Chondrocyte (in vitro differentiated cells): Measurements from ENCODE around the gene CD46. TPM values are rescaled to one million over a fixed set of nuclear protein-coding genes. Genes with fewer than 3 reads are reported as not detected.
A peak's percentile ranks its signal among the peaks of the same experiment; 100 is the strongest.

Experiments used
- DNase-seq: peaks from one replicate; pipeline ENCODE4 v3.0.0; 2021; ENCODE audit warnings: mixed read lengths, low spot score
- H3K27ac Mint-ChIP-seq: one replicate; pipeline ENCODE4 v1.8.0; 2021; ENCODE audit warnings: mild to moderate bottlenecking, moderate library complexity, mixed read lengths; ENCODE audit not compliant: unreplicated experiment
- H3K27me3 Mint-ChIP-seq: 2 replicates; pipeline ENCODE4 v1.8.0; 2021; ENCODE audit warnings: low read depth, mixed read lengths
- H3K36me3 Mint-ChIP-seq: 2 replicates; pipeline ENCODE4 v1.8.0; 2021; ENCODE audit warnings: low read depth, mixed read lengths
- H3K4me1 Mint-ChIP-seq: 2 replicates; pipeline ENCODE4 v1.8.0; 2021; ENCODE audit warnings: low read depth, mild to moderate bottlenecking, mixed read lengths
- H3K4me3 Mint-ChIP-seq: one replicate; pipeline ENCODE4 v1.8.0; 2021; ENCODE audit warnings: mild to moderate bottlenecking, moderate library complexity, mixed read lengths; ENCODE audit not compliant: unreplicated experiment
- H3K9me3 Mint-ChIP-seq: 2 replicates; pipeline ENCODE4 v1.8.0; 2021; ENCODE audit warnings: low read depth, mixed read lengths
- CTCF ChIP-seq: fragments of 200-600 bp; sonication (generic); IDR thresholded peaks from 2 replicates; pipeline ENCODE4 v1.5.0; 2021; ENCODE audit warnings: antibody characterized with exemption, mild to moderate bottlenecking, moderate library complexity
- total RNA-seq: library from RNA; stranded (reverse); gene quantifications from 3 replicates; pipeline ENCODE4 v1.2.1, GENCODE V29; 2021

Gene CD46
- total RNA-seq, 1 donor from 2014 or later: 96.4 TPM

GRCh38 chr1:207801819-207802218 is 50.0 kb downstream of the CD46 start:
- H3K4me3 Mint-ChIP-seq: no peak overlapping the region

GRCh38 chr1:207803678-207804077 is 51.8 kb downstream of the CD46 start:
- no peak overlapping the region for H3K27ac Mint-ChIP-seq

More at GRCh38 chr1:207801819-207802218, 50.0 kb downstream of the CD46 start:
- H3K9me3 Mint-ChIP-seq: no peaks in the 10 kb centered on the region
- DNase-seq: no peak
- H3K27me3 Mint-ChIP-seq: no peaks in the 10 kb centered on the region
- no peak for TF ChIP-seq CTCF
- peaks cover 13% of the 10 kb centered on the region for H3K36me3 Mint-ChIP-seq
- peaks cover 31% of the 10 kb centered on the region for H3K4me1 Mint-ChIP-seq
- H3K27ac Mint-ChIP-seq: no peak overlapping the region

GRCh38 chr1:207804721-207805468 is 53.0 kb downstream of the CD46 start:
- peaks cover 15% of the 10 kb centered on the region for H3K36me3 Mint-ChIP-seq
- DNase-seq: no peak
- H3K27me3 Mint-ChIP-seq: no peaks in the 10 kb centered on the region
- no peaks in the 10 kb centered on the region for H3K9me3 Mint-ChIP-seq
- no peak overlapping the region for H3K4me3 Mint-ChIP-seq
- peak overlapping the region; percentile 95 for H3K27ac Mint-ChIP-seq
- H3K4me1 Mint-ChIP-seq: peaks cover 29% of the 10 kb centered on the region
- no peak for TF ChIP-seq CTCF

More at GRCh38 chr1:207803678-207804077, 51.8 kb downstream of the CD46 start:
- Mint-ChIP-seq H3K9me3 (no peaks in the 10 kb centered on the region), H3K4me1 (peaks cover 27% of the 10 kb centered on the region), H3K27me3 (no peaks in the 10 kb centered on the region), H3K36me3 (peaks cover 15% of the 10 kb centered on the region), H3K4me3 (no peak overlapping the region)
- no peak for TF ChIP-seq CTCF
- no peak for DNase-seq

- H3K36me3 Mint-ChIP-seq: peaks cover 15% of the 10 kb centered on the region
- peak overlapping the region; percentile 40 for H3K4me3 Mint-ChIP-seq
- no peak for TF ChIP-seq CTCF
- H3K27ac Mint-ChIP-seq: peak overlapping the region; percentile 95
- H3K4me1 Mint-ChIP-seq: peaks cover 37% of the 10 kb centered on the region
- no peak for DNase-seq
- H3K27me3 Mint-ChIP-seq: no peaks in the 10 kb centered on the region
- H3K9me3 Mint-ChIP-seq: no peaks in the 10 kb centered on the region
Measured at GRCh38 chr1:207805841-207806421, 54.1 kb downstream of the CD46 start.

- H3K9me3 Mint-ChIP-seq: no peaks in the 10 kb centered on the region
Measured at GRCh38 chr1:207806531-207807325, 54.9 kb downstream of the CD46 start.

More at GRCh38 chr1:207806531-207807325, 54.9 kb downstream of the CD46 start:
- TF ChIP-seq CTCF: no peak
- H3K36me3 Mint-ChIP-seq: peaks cover 11% of the 10 kb centered on the region
- peaks cover 37% of the 10 kb centered on the region for H3K4me1 Mint-ChIP-seq
- DNase-seq: no peak
- H3K27me3 Mint-ChIP-seq: no peaks in the 10 kb centered on the region
- peak overlapping the region; percentile 95 for H3K27ac Mint-ChIP-seq
- H3K4me3 Mint-ChIP-seq: no peak overlapping the region
